Stimulated activated memory B cell treated with anti-CD40 and anti-IgM and Interleukin-4, amounts not matched to agents 10 μg/mL and 1 μg/mL and 100 μg/mL, for 72 hours (primary cell): ENCODE measurements around the gene MTHFSD.
A peak's percentile ranks its signal among the peaks of the same experiment; 100 is the strongest.

Experiments
- ATAC-seq: fragments of 150-1000 bp; cut with Tn5 transposase; 2 replicates; pipeline ENCODE4 v1.10.0; 2021
- H3K27ac Mint-ChIP-seq: one replicate; pipeline ENCODE4 v1.8.0; 2022; ENCODE audit warnings: mild to moderate bottlenecking, mixed read lengths
- H3K27me3 Mint-ChIP-seq: one replicate; pipeline ENCODE4 v1.8.0; 2022; ENCODE audit warnings: mixed read lengths
- H3K36me3 Mint-ChIP-seq: one replicate; pipeline ENCODE4 v1.8.0; 2022; ENCODE audit warnings: mixed read lengths
- H3K4me1 Mint-ChIP-seq: one replicate; pipeline ENCODE4 v1.8.0; 2022; ENCODE audit warnings: mixed read lengths
- H3K4me3 Mint-ChIP-seq: one replicate; pipeline ENCODE4 v1.8.0; 2022; ENCODE audit warnings: mild to moderate bottlenecking, moderate library complexity, mixed read lengths
- H3K9me3 Mint-ChIP-seq: one replicate; pipeline ENCODE4 v1.8.0; 2022; ENCODE audit warnings: mixed read lengths

MTHFSD gene

DNA sequence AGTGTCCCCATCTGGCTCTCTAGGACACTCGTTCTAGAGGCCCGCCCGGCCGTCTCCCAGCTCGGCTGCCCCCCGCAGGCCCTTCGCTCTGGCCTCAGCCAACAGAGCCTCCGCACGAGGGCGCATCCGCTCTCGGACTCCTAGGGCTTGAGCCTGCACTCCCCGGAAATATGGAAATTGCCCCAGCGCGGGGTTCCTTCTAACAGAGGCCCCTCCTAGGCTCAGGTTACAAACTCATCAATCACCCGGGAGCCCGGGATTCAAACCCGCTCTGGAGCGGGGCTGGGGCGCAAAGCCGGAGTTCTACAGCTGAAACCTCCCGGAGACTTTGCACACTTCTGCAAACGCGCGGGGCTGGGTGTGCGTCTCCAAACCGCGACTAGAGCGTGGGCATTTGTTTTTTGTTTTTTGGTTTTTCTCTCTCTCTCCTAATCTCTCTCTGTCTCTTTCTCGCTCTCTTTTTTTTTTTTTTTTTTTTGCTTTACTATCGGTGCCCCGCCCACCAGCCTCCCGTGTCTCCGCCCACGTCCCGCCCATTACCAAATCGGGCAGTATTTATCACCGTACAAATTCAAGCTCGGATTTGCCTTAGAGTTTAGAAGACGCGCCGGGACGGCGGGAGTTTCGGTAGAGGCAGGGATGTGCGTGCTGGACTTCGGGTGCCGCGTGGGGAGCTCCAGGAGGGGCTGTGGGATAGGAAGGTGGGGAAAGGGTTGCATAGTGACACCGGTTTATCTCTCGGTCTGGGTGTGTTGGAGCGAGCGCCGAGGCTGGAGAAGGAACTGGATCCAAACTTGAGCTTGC is 20.9 kb upstream of the MTHFSD start:
- H3K4me1 Mint-ChIP-seq: peaks cover 15% of the 10 kb centered on the region
- H3K27me3 Mint-ChIP-seq: peaks cover 100% of the 10 kb centered on the region
- no peaks in the 10 kb centered on the region for H3K9me3 Mint-ChIP-seq
- peak overlapping the region; percentile 75 for H3K4me3 Mint-ChIP-seq
- H3K27ac Mint-ChIP-seq: no peak overlapping the region
- H3K36me3 Mint-ChIP-seq: no peaks in the 10 kb centered on the region
- peak; percentile 50 for ATAC-seq

DNA sequence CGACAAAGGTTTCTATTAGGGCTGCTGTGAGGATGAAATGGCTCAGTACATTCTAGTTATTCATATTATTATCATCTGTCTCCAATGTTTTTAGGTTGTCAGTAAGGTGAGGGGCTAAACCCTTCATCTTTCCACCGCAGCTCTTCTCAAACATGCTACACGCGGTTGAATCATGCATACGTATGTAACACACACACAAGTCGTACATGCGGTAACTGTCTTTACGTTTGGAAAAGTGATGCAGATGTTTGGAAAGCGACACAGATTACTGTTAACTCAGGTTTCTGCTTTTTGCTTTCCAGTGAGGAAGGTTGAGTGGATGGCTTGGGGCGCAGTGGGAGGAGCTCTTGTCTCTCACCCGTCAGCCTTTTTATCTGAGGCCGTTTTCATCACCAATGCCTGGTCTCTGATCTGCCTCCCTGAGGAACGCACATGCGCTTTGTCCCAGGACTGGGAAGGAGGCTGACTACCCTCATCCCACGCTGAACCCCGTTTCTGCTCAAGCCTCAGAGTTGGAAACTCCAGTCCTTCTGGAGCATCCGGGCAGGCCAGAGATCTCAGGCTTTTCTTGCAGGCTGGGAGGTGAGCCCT is 20.2 kb upstream of the MTHFSD start:
- ATAC-seq: no peak
- Mint-ChIP-seq H3K27me3 (peaks cover 100% of the 10 kb centered on the region), H3K36me3 (no peaks in the 10 kb centered on the region), H3K27ac (no peak overlapping the region), H3K4me1 (peaks cover 15% of the 10 kb centered on the region), H3K9me3 (no peaks in the 10 kb centered on the region), H3K4me3 (no peak overlapping the region)

DNA sequence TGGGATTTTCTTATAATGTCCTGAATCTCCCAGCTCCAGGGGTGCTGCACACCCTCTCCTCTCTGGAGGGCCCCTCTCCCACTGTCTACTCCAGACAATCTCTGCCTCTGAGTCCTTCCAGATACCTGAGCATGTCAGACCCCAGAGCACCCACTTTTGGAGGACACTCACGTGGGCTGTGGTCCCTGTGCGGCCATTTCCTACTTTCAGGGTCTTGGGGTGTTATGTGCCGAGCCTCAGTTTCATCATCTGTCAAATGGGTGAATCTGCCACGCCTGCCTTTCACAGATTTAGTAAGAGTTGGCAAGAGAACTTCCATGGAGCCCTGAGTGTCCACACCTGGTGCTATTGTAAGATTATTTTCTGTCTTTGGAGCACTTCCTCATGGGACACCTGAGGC is 19.6 kb upstream of the MTHFSD start:
- Mint-ChIP-seq H3K9me3 (no peaks in the 10 kb centered on the region), H3K27ac (no peak overlapping the region), H3K4me1 (peaks cover 15% of the 10 kb centered on the region), H3K27me3 (peaks cover 96% of the 10 kb centered on the region), H3K4me3 (no peak overlapping the region), H3K36me3 (no peaks in the 10 kb centered on the region)
- ATAC-seq: no peak

DNA sequence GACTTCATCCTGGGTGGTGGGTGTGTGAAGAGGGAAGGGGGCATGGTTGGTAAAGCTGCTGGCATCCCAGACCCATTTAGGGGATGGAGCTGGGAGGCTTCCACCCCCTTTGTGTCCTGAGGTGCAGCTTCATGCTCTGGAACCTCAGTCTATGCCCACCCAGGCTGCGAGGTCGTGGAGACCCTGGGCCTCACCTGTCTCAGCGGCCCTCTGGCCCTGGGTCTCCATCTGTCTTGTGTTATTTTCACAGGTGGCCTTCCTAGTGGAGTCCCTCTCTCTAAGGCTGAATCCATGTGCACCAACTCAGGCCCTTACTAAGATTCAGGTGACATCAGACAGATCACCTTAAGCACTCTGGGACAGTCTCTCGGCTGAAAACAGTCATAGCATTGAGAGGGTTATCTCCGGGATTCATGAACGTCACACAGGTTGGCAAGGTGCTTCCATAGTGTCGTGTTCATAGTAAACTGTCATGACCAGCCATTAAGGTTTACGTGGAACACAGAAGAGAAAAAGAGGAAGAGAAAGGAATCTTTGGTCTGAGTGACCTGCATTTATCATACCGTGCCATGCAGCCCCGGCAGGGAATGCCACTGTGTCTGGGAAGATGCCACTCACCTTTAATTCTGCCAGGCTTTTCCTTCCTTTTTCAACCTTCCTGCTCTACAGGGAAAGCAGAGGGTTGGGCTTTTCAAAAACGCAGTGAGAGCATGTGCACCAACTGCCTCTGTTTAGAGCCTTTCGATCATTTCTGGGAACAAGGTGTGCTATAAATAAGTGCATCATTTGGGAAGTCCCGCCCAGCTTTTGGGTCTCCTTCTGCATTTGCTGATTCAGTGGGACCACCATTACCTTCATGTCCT is 18.8 kb upstream of the MTHFSD start:
- no peaks in the 10 kb centered on the region for H3K36me3 Mint-ChIP-seq
- no peak for ATAC-seq

DNA sequence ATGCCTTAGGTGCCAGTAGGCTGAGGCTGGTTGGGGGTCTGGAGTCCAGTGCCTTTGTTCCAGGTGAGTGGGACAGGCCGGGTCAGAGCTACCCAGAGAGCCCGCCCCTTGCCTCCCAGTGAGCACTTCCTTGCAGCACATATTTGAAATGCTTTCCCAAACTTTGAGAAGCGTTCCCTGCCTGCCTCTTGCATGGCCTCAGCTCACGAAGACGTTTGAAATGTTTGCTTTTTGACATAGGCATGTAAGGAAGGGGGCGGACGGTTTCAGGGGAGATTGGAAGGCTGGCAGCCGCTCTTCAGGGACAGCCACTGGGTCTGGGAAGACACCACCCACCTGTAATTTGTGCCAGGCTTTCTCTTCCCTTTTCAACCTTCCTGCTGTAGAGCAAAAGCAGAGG is 18.2 kb upstream of the MTHFSD start:
- no peak overlapping the region for H3K27ac Mint-ChIP-seq
- no peak overlapping the region for H3K4me3 Mint-ChIP-seq
- ATAC-seq: no peak
- no peaks in the 10 kb centered on the region for H3K36me3 Mint-ChIP-seq
- H3K4me1 Mint-ChIP-seq: peaks cover 15% of the 10 kb centered on the region
- H3K27me3 Mint-ChIP-seq: peaks cover 91% of the 10 kb centered on the region
- no peaks in the 10 kb centered on the region for H3K9me3 Mint-ChIP-seq

More for the DNA sequence above, 18.8 kb upstream of the MTHFSD start:
- Mint-ChIP-seq H3K4me3 (no peak overlapping the region), H3K27me3 (peaks cover 91% of the 10 kb centered on the region), H3K9me3 (no peaks in the 10 kb centered on the region), H3K4me1 (peaks cover 15% of the 10 kb centered on the region), H3K27ac (no peak overlapping the region)

DNA sequence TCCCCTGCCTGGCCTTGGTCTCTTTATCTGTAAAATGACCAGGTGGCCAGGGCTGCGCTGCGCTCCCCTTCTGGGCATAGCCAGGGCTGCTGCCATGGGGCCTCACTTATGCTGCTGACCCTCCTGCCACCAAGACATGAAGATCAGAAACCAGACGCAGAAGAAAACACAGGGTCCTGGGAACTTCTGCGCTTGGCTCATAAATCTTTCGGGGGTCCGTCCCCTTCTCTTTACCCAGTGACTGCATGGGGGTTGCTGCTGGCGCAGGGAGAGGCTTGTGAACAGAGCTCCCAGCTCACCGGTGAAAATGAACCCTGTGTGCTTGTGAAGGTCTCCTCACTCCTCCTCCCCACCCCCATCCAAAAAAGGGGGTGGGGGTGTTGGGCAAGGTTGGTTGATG is 17.6 kb upstream of the MTHFSD start:
- H3K4me3 Mint-ChIP-seq: no peak overlapping the region
- peaks cover 85% of the 10 kb centered on the region for H3K27me3 Mint-ChIP-seq
- no peaks in the 10 kb centered on the region for H3K9me3 Mint-ChIP-seq
- peaks cover 15% of the 10 kb centered on the region for H3K4me1 Mint-ChIP-seq
- no peak for ATAC-seq
- H3K36me3 Mint-ChIP-seq: no peaks in the 10 kb centered on the region
- H3K27ac Mint-ChIP-seq: no peak overlapping the region

DNA sequence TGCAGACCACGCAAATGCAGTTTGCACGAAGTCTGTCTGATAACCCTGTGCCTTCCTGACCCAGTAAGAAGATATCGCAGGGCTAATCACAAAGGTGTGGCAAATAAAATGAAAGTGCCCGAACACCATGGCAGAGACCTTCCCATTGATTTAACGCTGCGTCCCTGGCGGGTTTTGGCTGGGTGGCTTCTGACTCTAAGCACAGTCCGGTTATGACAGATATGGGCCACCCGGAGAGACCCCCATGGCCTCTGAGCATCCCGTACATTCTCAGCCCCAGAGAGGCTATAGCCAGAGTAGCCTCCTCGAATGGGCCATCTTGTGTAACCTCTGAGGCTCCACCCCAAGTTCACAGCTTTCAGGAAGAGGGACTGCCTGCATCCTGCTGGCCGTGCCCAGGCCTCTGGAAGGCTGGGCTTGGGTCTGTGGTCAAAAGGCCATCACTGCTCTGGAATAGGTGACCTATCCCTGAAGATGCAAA is 17.0 kb upstream of the MTHFSD start:
- ATAC-seq: no peak
- H3K27ac Mint-ChIP-seq: no peak overlapping the region
- H3K4me3 Mint-ChIP-seq: no peak overlapping the region
- no peaks in the 10 kb centered on the region for H3K9me3 Mint-ChIP-seq
- H3K4me1 Mint-ChIP-seq: peaks cover 15% of the 10 kb centered on the region
- peaks cover 85% of the 10 kb centered on the region for H3K27me3 Mint-ChIP-seq
- H3K36me3 Mint-ChIP-seq: no peaks in the 10 kb centered on the region

DNA sequence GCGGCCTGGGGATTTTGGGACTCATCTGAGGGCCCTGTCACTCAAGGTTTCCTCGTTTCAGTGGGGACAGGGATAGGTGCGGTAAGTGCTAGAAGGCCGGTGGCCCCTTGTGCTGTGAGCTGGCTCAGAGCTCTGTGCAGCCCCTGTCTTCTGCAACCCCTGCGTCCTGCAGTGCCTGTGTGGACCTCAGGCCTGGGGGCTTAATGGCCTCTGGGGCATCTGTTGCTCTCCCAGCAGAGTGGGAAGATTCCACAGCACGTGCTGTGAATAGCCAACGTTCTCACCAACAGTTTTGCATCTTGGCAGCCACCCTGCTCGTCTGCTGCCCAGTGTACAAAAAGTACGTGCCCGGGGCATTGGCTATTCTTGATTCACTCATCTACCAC is 16.5 kb upstream of the MTHFSD start:
- Mint-ChIP-seq H3K9me3 (no peaks in the 10 kb centered on the region), H3K4me3 (no peak overlapping the region), H3K27me3 (peaks cover 81% of the 10 kb centered on the region), H3K36me3 (no peaks in the 10 kb centered on the region), H3K4me1 (peaks cover 15% of the 10 kb centered on the region), H3K27ac (no peak overlapping the region)
- no peak for ATAC-seq

DNA sequence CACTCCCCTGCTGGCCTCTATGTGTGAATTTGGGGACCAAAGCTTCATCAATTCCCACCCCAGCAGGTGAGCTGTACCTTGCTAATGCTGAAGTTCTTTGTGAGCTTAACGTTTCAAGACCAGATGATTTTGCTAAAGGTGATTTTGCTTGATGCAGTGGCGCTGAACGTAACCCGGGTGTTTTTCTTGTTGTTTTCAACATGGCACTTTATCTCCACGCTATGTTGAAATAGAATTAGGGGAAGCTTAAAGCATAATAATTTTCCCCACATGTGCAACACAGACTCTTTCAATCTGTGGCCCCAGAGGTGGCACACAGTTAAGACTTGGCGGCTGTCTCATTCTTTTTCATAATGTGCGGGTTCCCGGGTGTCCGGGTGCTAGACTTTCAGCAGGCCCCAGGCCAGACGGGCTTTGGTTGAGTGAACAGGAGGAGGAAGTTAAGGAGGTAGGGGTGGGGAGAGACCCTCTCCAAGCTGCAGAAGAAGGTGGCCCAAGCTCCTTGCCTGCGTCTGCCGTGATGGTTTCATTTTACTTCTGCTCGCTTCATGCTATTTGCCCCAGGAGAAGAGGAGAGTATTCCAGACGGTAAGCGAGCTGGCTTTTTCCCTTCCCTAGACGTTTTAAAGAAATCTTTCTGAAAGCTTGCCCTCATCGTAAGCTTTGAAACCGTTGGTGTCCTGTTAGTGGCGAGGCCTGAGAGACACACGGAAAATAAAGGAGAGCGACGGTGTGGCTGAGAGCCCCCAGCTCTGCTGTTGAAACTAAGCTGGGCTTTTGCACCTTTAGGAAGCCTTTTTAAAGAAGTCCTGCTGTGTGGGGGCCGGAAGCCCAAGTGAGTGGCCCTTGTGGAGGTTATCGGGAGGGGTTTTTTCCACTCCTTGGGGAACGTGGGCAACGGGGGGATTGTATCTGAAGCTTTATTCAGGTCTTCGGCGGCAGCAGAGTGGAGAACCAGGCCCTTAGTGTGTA is 15.8 kb upstream of the MTHFSD start:
- no peak overlapping the region for H3K4me3 Mint-ChIP-seq
- ATAC-seq: no peak
- H3K4me1 Mint-ChIP-seq: peaks cover 9% of the 10 kb centered on the region
- no peak overlapping the region for H3K27ac Mint-ChIP-seq
- no peaks in the 10 kb centered on the region for H3K36me3 Mint-ChIP-seq
- H3K9me3 Mint-ChIP-seq: no peaks in the 10 kb centered on the region
- peaks cover 75% of the 10 kb centered on the region for H3K27me3 Mint-ChIP-seq

DNA sequence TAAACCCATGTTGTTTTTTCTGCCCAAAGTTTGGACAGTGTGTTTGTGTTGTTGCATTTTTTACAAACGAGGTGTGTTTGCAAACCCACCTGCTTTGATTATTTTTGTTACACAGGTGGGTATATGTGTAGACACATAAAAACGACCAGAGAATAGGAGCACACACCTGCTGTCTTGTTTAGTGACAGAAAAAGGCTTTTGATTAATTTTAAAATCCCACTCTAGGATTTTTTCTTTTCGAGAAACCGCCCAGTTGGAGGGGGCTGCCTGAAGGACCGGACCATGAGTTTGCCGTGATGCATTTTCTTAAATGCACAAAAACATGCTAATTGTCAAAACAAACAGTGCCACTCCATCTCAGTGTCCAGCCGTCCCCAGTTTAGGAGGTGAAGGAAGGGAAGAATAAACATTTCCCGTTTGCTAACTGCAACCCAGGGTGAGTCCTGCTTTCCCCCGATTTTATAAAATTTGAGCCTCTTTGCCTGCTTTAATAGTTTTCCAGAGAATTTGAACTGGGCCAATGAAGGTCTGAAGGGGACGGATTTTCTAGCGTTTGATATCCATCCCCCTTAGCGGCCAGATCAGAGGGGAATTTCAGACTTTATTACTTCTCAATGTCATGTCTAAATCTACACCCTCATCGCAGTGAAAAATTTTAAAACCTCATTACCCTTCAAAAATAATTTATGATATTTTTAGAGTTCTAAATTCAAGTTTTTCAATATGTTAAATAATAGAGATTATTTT is 14.8 kb upstream of the MTHFSD start:
- Mint-ChIP-seq H3K4me3 (no peak overlapping the region), H3K27me3 (peaks cover 75% of the 10 kb centered on the region), H3K36me3 (no peaks in the 10 kb centered on the region), H3K9me3 (no peaks in the 10 kb centered on the region), H3K4me1 (peaks cover 12% of the 10 kb centered on the region), H3K27ac (no peak overlapping the region)
- no peak for ATAC-seq

DNA sequence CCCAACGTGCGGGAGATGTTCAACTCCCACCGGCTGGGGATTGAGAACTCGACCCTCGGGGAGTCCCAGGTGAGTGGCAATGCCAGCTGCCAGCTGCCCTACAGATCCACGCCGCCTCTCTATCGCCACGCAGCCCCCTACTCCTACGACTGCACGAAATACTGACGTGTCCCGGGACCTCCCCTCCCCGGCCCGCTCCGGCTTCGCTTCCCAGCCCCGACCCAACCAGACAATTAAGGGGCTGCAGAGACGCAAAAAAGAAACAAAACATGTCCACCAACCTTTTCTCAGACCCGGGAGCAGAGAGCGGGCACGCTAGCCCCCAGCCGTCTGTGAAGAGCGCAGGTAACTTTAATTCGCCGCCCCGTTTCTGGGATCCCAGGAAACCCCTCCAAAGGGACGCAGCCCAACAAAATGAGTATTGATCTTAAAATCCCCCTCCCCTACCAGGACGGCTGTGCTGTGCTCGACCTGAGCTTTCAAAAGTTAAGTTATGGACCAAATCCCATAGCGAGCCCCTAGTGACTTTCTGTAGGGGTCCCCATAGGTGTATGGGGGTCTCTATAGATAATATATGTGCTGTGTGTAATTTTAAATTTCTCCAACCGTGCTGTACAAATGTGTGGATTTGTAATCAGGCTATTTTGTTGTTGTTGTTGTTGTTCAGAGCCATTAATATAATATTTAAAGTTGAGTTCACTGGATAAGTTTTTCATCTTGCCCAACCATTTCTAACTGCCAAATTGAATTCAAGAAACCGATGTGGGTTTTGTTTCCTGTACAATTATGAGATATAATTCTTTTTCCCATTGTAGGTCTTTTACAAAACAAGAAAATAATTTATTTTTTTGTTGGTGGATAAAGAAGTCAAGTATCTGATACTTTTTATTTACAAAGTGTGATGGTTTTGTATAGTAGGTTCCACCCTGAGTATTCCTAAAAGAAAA is 13.9 kb upstream of the MTHFSD start:
- Mint-ChIP-seq H3K27me3 (peaks cover 75% of the 10 kb centered on the region), H3K4me3 (no peak overlapping the region), H3K27ac (no peak overlapping the region), H3K4me1 (peaks cover 15% of the 10 kb centered on the region), H3K36me3 (no peaks in the 10 kb centered on the region), H3K9me3 (no peaks in the 10 kb centered on the region)
- no peak for ATAC-seq

DNA sequence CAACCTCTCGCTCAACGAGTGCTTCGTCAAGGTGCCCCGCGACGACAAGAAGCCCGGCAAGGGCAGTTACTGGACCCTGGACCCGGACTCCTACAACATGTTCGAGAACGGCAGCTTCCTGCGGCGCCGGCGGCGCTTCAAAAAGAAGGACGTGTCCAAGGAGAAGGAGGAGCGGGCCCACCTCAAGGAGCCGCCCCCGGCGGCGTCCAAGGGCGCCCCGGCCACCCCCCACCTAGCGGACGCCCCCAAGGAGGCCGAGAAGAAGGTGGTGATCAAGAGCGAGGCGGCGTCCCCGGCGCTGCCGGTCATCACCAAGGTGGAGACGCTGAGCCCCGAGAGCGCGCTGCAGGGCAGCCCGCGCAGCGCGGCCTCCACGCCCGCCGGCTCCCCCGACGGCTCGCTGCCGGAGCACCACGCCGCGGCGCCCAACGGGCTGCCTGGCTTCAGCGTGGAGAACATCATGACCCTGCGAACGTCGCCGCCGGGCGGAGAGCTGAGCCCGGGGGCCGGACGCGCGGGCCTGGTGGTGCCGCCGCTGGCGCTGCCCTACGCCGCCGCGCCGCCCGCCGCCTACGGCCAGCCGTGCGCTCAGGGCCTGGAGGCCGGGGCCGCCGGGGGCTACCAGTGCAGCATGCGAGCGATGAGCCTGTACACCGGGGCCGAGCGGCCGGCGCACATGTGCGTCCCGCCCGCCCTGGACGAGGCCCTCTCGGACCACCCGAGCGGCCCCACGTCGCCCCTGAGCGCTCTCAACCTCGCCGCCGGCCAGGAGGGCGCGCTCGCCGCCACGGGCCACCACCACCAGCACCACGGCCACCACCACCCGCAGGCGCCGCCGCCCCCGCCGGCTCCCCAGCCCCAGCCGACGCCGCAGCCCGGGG is 12.9 kb upstream of the MTHFSD start:
- H3K4me3 Mint-ChIP-seq: no peak overlapping the region

More for the DNA sequence above, 12.9 kb upstream of the MTHFSD start:
- Mint-ChIP-seq H3K9me3 (no peaks in the 10 kb centered on the region), H3K36me3 (no peaks in the 10 kb centered on the region), H3K27me3 (peaks cover 75% of the 10 kb centered on the region), H3K4me1 (peaks cover 21% of the 10 kb centered on the region), H3K27ac (no peak overlapping the region)
- ATAC-seq: no peak
